Kidney (tissue), 14 donors: Measurements from ENCODE around the gene RAD18. TPM values are rescaled to one million over a fixed set of nuclear protein-coding genes. Genes with fewer than 3 reads are reported as not detected.

ENCODE experiments used
- DNase-seq, 5 donors: peaks; one replicate each; pipeline ENCODE4 v3.0.0-alpha.2; 2013 to 2020
- FAIRE-seq: peaks from 2 replicates; lab custom pipeline; 2012; peaks lifted over from hg19 to GRCh38; lab: Jason Lieb, UNC
- H3K27ac ChIP-seq, 2 donors: one replicate each; pipeline ENCODE4 v1.7.0; 2013; ENCODE audit warnings: low read depth in 2 of 2, low read length in 2 of 2, inconsistent platforms in 1 of 2
- H3K27me3 ChIP-seq: one replicate; pipeline ENCODE4 v1.7.1; 2013; ENCODE audit warnings: low read length, inconsistent platforms; ENCODE audit not compliant: control insufficient read depth, insufficient read depth
- H3K36me3 ChIP-seq, 3 donors: one replicate each; pipeline versions ENCODE4 v1.7.0 to v1.7.1; 2013; ENCODE audit warnings: low read length in 3 of 3, control low read depth in 1 of 3, inconsistent platforms in 1 of 3; ENCODE audit not compliant: insufficient read depth in 3 of 3, control insufficient read depth in 2 of 3
- H3K4me1 ChIP-seq, 3 donors: one replicate each; pipeline versions ENCODE4 v1.7.0 to v1.7.1; 2013; ENCODE audit warnings: low read length in 3 of 3, inconsistent platforms in 1 of 3, low read depth in 1 of 3; ENCODE audit not compliant: control insufficient read depth in 2 of 3, insufficient read depth in 2 of 3
- H3K4me3 ChIP-seq, 3 donors: one replicate each; pipeline versions ENCODE4 v1.7.0 to v1.8.1; 2013; ENCODE audit warnings: low read length in 3 of 3, control low read depth in 1 of 3, inconsistent platforms in 1 of 3
- H3K9ac ChIP-seq, 3 donors: one replicate each; pipeline versions ENCODE4 v1.7.0 to v1.7.1; 2013; ENCODE audit warnings: low read length in 3 of 3, control low read depth in 1 of 3, inconsistent platforms in 1 of 3
- H3K9me3 ChIP-seq, 3 donors: one replicate each; pipeline versions ENCODE4 v1.7.0 to v1.7.1; 2013; ENCODE audit warnings: low read length in 3 of 3, control low read depth in 1 of 3, inconsistent platforms in 1 of 3; ENCODE audit not compliant: control insufficient read depth in 2 of 3, insufficient read depth in 1 of 3
- intact Hi-C: fragments of 100-400 bp; cut with DNase I; formaldehyde crosslinking; loops from one replicate; pipeline ENCODE4 v1.11.1; 2022
- polyA plus RNA-seq: library from polyadenylated mRNA; stranded (reverse); fragments of 350-450 nt; fragmentation: Illumina TruSeq; extraction: RNeasy Lipid Tissue Mini Kit (QIAGEN cat#74804); gene quantifications from one replicate; pipeline ENCODE4 v1.2.3, GENCODE V29; 2014; ENCODE audit warnings: low read depth, low replicate concordance; ENCODE audit not compliant: insufficient read depth
- total RNA-seq: library from RNA; stranded (reverse); fragmentation: NEBNext Ultra II Directional; extraction: Animal tissue kit (Norgen Biotek cat#: 25700); gene quantifications from one replicate; pipeline ENCODE4 v1.2.1, GENCODE V29; 2021
- TF ChIP-seq, protein P1 (sequence below): IDR thresholded peaks from 3 replicates; pipeline ENCODE4 v1.5.1; 2012; ENCODE audit warnings: mild to moderate bottlenecking, moderate library complexity, borderline replicate concordance; ENCODE audit not compliant: insufficient read depth; ENCODE audit errors: extremely low read depth
- donor health status: control.
- donor health status: control.
- donor health status: control.
- donor health status: control.
- donor health status: control.
- donor health status: DM: yes; HTN: yes; CAD: no.
- donor health status: Normal renal cell carcinoma (clear cell type).

The RAD18 gene
- total and polyA plus RNA-seq, 2 donors from 2014 or later = 3.1 to 8.0 TPM

DNA sequence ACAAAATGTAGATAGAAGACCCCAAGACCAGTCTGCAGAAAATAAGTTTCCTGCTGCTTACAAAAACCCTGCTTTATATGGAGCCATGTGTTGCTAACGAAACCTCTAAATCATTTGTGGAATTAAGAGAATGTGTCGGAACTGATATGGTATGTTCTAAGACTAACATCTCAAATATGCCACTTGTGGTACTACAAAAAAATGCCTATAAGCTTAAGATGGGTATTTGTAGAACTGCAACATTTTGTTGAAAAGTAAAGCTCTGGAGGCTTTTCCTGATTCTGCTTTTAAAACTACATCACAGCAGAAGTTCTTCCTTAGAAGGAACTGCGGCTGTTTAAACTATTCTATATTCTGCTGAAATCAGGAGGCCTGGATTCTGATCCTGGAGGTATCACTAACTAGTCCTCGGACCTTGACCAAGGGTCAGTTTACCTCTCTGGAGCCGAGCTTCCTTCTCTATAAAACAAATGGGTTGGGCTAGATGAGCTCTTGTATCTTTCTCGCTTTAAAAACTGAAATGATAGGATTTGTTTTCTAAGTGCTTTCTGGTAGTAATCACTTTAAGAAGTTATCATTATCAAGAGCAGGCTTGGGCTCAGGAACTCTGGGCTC lies 74.9 kb downstream of the RAD18 start:
- DNase-seq (no peak), FAIRE-seq (no peak)
- no peak overlapping the region for H3K9ac ChIP-seq
- intact Hi-C loops = no loop called here
- no peaks in the 10 kb centered on the region for H3K36me3 ChIP-seq
- no peak overlapping the region for H3K27ac ChIP-seq
- no peaks in the 10 kb centered on the region for H3K9me3 ChIP-seq
- H3K4me1 ChIP-seq = no peaks in the 10 kb centered on the region
- H3K4me3 ChIP-seq = no peak overlapping the region
- H3K27me3 ChIP-seq = no peaks in the 10 kb centered on the region
- TF ChIP-seq, protein P1, sequence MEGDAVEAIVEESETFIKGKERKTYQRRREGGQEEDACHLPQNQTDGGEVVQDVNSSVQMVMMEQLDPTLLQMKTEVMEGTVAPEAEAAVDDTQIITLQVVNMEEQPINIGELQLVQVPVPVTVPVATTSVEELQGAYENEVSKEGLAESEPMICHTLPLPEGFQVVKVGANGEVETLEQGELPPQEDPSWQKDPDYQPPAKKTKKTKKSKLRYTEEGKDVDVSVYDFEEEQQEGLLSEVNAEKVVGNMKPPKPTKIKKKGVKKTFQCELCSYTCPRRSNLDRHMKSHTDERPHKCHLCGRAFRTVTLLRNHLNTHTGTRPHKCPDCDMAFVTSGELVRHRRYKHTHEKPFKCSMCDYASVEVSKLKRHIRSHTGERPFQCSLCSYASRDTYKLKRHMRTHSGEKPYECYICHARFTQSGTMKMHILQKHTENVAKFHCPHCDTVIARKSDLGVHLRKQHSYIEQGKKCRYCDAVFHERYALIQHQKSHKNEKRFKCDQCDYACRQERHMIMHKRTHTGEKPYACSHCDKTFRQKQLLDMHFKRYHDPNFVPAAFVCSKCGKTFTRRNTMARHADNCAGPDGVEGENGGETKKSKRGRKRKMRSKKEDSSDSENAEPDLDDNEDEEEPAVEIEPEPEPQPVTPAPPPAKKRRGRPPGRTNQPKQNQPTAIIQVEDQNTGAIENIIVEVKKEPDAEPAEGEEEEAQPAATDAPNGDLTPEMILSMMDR = no peak

DNA sequence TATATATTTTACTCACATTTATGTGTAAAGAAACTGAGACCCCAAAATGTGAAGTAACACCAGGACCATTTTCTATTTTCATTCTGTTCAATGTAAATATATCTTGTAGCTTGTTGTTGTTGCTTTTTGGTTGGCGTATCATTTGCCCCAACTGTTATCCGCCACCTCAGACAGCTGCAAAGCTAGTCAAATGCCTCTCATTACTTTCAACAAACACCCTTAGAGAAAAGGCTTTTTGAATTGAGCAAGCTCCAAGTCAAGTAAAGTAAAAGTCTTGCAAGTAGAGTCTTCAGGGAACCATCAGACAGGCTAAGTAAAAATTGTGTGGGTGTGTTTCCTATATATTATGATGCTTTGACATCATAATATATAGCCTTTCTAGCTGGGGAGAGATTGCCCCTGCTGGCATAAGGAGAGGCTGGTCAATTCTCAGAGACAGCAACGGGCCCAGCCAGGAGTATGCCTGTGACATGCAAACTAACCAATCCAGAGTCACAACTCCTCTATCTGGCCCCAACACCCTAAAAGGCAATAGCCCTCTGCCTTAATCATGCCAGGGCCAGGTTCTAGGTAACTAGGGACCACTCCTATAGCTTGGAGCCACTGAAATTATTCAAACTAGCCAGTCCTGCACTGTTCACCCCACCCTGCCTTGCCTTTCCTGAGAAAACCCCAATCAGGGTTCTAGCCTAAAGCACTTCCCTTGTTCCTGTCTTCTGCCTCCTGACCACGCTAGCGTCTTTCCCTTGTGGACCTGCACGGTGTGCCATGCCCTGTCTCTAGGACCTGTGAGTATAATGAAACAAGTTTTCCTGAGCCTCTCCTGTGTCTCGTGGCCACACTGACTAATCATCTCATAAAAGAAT lies 75.6 kb downstream of the RAD18 start:
- H3K9ac ChIP-seq = no peak overlapping the region
- no peaks in the 10 kb centered on the region for H3K27me3 ChIP-seq
- H3K36me3 ChIP-seq = no peaks in the 10 kb centered on the region
- FAIRE-seq (no peak), DNase-seq (no peak)
- intact Hi-C loops = no loop called here
- no peaks in the 10 kb centered on the region for H3K9me3 ChIP-seq
- TF ChIP-seq, protein P1 = no peak
- H3K27ac ChIP-seq = no peak overlapping the region
- H3K4me3 ChIP-seq = no peak overlapping the region
- no peaks in the 10 kb centered on the region for H3K4me1 ChIP-seq

DNA sequence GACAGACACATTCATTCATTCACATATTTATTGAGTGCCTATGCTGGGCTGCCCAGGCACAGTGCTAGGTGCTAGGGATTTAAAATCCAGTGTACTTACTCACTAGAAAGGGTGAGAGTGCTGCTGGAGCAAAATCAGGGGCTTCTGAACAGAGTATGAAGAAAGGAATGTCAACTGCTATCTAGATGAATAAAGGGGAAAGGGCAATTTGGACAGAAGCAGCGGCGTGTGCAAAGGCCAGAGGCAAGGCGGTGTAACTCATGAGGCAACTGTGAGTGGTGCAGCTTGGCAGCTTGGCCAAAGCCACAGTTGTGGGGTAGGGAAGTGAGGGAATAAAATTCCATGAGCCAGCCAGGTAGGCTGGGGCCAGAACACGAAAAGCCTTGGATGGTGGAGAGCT lies 76.7 kb downstream of the RAD18 start:
- DNase-seq = no peak
- Histone ChIP-seq H3K9me3 (no peaks in the 10 kb centered on the region), H3K4me3 (no peak overlapping the region), H3K27ac (no peak overlapping the region), H3K9ac (no peak overlapping the region), H3K4me1 (no peaks in the 10 kb centered on the region), H3K36me3 (no peaks in the 10 kb centered on the region), H3K27me3 (no peaks in the 10 kb centered on the region)
- FAIRE-seq = no peak
- intact Hi-C loops = no loop called here
- TF ChIP-seq, protein P1 = no peak
